Mucosa of rectum (tissue), 2 donors: ENCODE measurements around the gene SH3PXD2B.

Experiments
- H3K27ac ChIP-seq, 2 donors: one replicate each; pipeline ENCODE4 v1.7.0; 2013; ENCODE audit warnings: inconsistent platforms in 2 of 2, low read depth in 2 of 2, low read length in 2 of 2
- H3K27me3 ChIP-seq, 2 donors: one replicate each; pipeline ENCODE4 v1.7.0; 2013; ENCODE audit warnings: low read length in 2 of 2; ENCODE audit not compliant: control insufficient read depth in 2 of 2, insufficient read depth in 2 of 2
- H3K36me3 ChIP-seq, 2 donors: one replicate each; pipeline ENCODE4 v1.7.0; 2013; ENCODE audit warnings: low read length in 2 of 2; ENCODE audit not compliant: control insufficient read depth in 2 of 2, insufficient read depth in 2 of 2
- H3K4me1 ChIP-seq, 2 donors: one replicate each; pipeline ENCODE4 v1.7.0; 2013; ENCODE audit warnings: low read length in 2 of 2, mild to moderate bottlenecking in 1 of 2; ENCODE audit not compliant: control insufficient read depth in 2 of 2, insufficient read depth in 2 of 2
- H3K4me3 ChIP-seq, 2 donors: one replicate each; pipeline ENCODE4 v1.7.0; 2013; ENCODE audit warnings: low read length in 2 of 2
- H3K9ac ChIP-seq, 2 donors: one replicate each; pipeline ENCODE4 v1.7.0; 2013; ENCODE audit warnings: low read length in 2 of 2, low read depth in 1 of 2, mild to moderate bottlenecking in 1 of 2
- H3K9me3 ChIP-seq, 2 donors: one replicate each; pipeline ENCODE4 v1.7.0; 2013; ENCODE audit warnings: low read length in 2 of 2; ENCODE audit not compliant: control insufficient read depth in 2 of 2
- donor health status: healthy.
- donor health status: Normal muscosa, but diverticular disease.

The SH3PXD2B gene

GRCh38 chr5:172280317-172280716, 174.0 kb downstream of the SH3PXD2B start:
- Histone ChIP-seq H3K4me1 (peaks cover 11% of the 10 kb centered on the region in 2 donors), H3K27me3 (no peaks in the 10 kb centered on the region), H3K9ac (no peak overlapping the region), H3K36me3 (no peaks in the 10 kb centered on the region), H3K27ac (no peak overlapping the region), H3K4me3 (no peak overlapping the region), H3K9me3 (no peaks in the 10 kb centered on the region)

- Histone ChIP-seq H3K36me3 (no peaks in the 10 kb centered on the region), H3K27me3 (no peaks in the 10 kb centered on the region), H3K4me3 (no peak overlapping the region), H3K27ac (no peak overlapping the region), H3K4me1 (peaks cover 9 to 11% of the 10 kb centered on the region in 2 donors), H3K9me3 (no peaks in the 10 kb centered on the region), H3K9ac (no peak overlapping the region)
Observed at GRCh38 chr5:172278356-172278755, 176.0 kb downstream of the SH3PXD2B start.

- H3K36me3 ChIP-seq: no peaks in the 10 kb centered on the region
Observed at GRCh38 chr5:172276214-172276613, 178.1 kb downstream of the SH3PXD2B start.

More at GRCh38 chr5:172276214-172276613, 178.1 kb downstream of the SH3PXD2B start:
- no peaks in the 10 kb centered on the region for H3K9me3 ChIP-seq
- H3K27me3 ChIP-seq: no peaks in the 10 kb centered on the region
- H3K9ac ChIP-seq: no peak overlapping the region
- H3K27ac ChIP-seq: no peak overlapping the region
- H3K4me3 ChIP-seq: no peak overlapping the region
- H3K4me1 ChIP-seq: peaks cover 0 to 3% of the 10 kb centered on the region in 2 donors
